CD4-positive, CD25-positive, alpha-beta regulatory T cell (primary cell): ENCODE data around the gene ZFX. TPM values are rescaled to one million over a fixed set of nuclear protein-coding genes. Genes with fewer than 3 reads are reported as not detected.
A peak's percentile ranks its signal among the peaks of the same experiment; 100 is the strongest.
"Not testable (repeated sequence)": the region's sequence is repeated elsewhere in the genome, so short reads cannot be mapped to it uniquely, and the experiment has no call there.

Experiments
- ATAC-seq, 2 donors: fragments of 150-1000 bp; cut with Tn5 transposase; one replicate each; pipeline ENCODE4 v1.10.0; 2021; ENCODE audit warnings: low read depth in 2 of 2, moderate number of reproducible peaks in 2 of 2, moderate library complexity in 1 of 2
- DNase-seq, 3 donors: peaks; one replicate each; pipeline versions ENCODE4 v3.0.0 to v3.0.0-alpha.2; 2012 to 2022; ENCODE audit warnings: mixed read lengths in 1 of 3
- H3K27ac ChIP-seq: one replicate; pipeline ENCODE4 v1.7.0; 2013; ENCODE audit warnings: mild to moderate bottlenecking, low read length; ENCODE audit not compliant: insufficient read depth, poor library complexity, severe bottlenecking
- H3K27me3 ChIP-seq: one replicate; pipeline ENCODE4 v1.7.0; 2013; ENCODE audit warnings: low read length; ENCODE audit not compliant: control insufficient read depth, insufficient read depth
- H3K36me3 ChIP-seq: one replicate; pipeline ENCODE4 v1.7.0; 2013; ENCODE audit warnings: mild to moderate bottlenecking, low read length, moderate library complexity; ENCODE audit not compliant: control insufficient read depth, insufficient read depth
- H3K4me1 ChIP-seq: 2 replicates; pipeline ENCODE4 v1.7.0; 2013; ENCODE audit warnings: mild to moderate bottlenecking, low read length; ENCODE audit not compliant: insufficient read depth, control insufficient read depth, poor library complexity, severe bottlenecking
- H3K4me3 ChIP-seq: one replicate; pipeline ENCODE4 v1.7.0; 2013; ENCODE audit warnings: low read depth, mild to moderate bottlenecking, low read length, moderate library complexity
- H3K9me3 ChIP-seq, 2 experiments: 1 replicate in 1 of 2; 2 replicates in 1 of 2; pipeline ENCODE4 v1.7.0; 2013; ENCODE audit warnings: low read length in 2 of 2, mild to moderate bottlenecking in 1 of 2, moderate library complexity in 1 of 2; ENCODE audit not compliant: control insufficient read depth in 2 of 2
- H3K27ac Mint-ChIP-seq, 3 donors: one replicate each; pipeline ENCODE4 v1.8.0; 2020 to 2022; ENCODE audit warnings: mild to moderate bottlenecking in 3 of 3, mixed read lengths in 3 of 3, moderate library complexity in 2 of 3
- H3K27me3 Mint-ChIP-seq: one replicate; pipeline ENCODE4 v1.8.0; 2022; ENCODE audit warnings: mild to moderate bottlenecking, mixed read lengths
- H3K36me3 Mint-ChIP-seq: one replicate; pipeline ENCODE4 v1.8.0; 2020; ENCODE audit warnings: mixed read lengths
- H3K4me1 Mint-ChIP-seq, 4 donors: one replicate each; pipeline ENCODE4 v1.8.0; 2020 to 2022; ENCODE audit warnings: mixed read lengths in 4 of 4, mild to moderate bottlenecking in 1 of 4
- H3K4me3 Mint-ChIP-seq, 4 donors: one replicate each; pipeline ENCODE4 v1.8.0; 2020 to 2022; ENCODE audit warnings: mild to moderate bottlenecking in 4 of 4, mixed read lengths in 4 of 4, moderate library complexity in 3 of 4
- H3K9me3 Mint-ChIP-seq, 7 donors: one replicate each; pipeline ENCODE4 v1.8.0; 2020 to 2022; ENCODE audit warnings: mixed read lengths in 7 of 7, mild to moderate bottlenecking in 3 of 7, moderate library complexity in 2 of 7
- polyA plus RNA-seq, 4 donors: library from polyadenylated mRNA; unstranded; fragments of 300-500 nt; fragmentation: Illumina TruSeq; gene quantifications; one replicate each; pipeline ENCODE4 v1.2.3, GENCODE V29; 2021
- total RNA-seq: library from RNA; stranded (reverse); gene quantifications from one replicate; pipeline ENCODE4 v1.2.3, GENCODE V29; 2022

The ZFX gene
- total and polyA plus RNA-seq, 5 donors from 2014 or later = 20.4 to 104 (median 39.2) TPM

- Histone ChIP-seq H3K9me3 (no peaks in the 10 kb centered on the region), H3K36me3 (no peaks in the 10 kb centered on the region), H3K27me3 (no peaks in the 10 kb centered on the region), H3K4me1 (no peaks in the 10 kb centered on the region), H3K27ac (no peak overlapping the region), H3K4me3 (no peak overlapping the region)
- no peak overlapping the region for H3K27ac Mint-ChIP-seq
- H3K27me3 Mint-ChIP-seq = peaks cover 6% of the 10 kb centered on the region
- no peak for ATAC-seq
- no peaks in the 10 kb centered on the region for H3K36me3 Mint-ChIP-seq
- H3K9me3 Mint-ChIP-seq = peaks cover 0 to 3% (median 0%) of the 10 kb centered on the region in 7 donors
- DNase-seq = no peak
- H3K4me3 Mint-ChIP-seq = no peak overlapping the region
- H3K4me1 Mint-ChIP-seq = no peaks in the 10 kb centered on the region
Measured at GRCh38 chrX:24133312-24133711, 16.2 kb upstream of the ZFX start.

DNA sequence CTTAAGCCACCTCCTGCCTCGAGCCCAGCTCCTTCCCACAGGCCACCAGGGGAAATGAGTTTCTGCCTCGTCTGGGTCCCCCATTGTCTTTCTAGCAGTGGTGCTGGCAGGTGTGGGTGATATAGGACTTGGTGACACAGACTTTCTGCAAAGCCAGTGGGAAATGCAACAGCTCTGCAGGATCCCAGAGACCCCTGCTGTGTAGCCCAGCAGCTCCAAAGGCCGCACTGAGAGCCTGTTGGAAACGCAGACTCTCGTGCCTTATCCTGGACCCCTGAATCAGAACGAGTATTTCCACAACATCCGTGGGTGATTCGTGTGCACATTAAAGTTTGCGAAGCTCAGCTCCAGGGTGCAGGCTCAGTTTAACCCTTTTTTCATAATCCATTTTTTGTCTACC, 13.8 kb upstream of the ZFX start:
- not testable (repeated sequence) for H3K9me3 Mint-ChIP-seq, H3K4me1 ChIP-seq, ATAC-seq, H3K4me3 ChIP-seq, H3K27me3 ChIP-seq, H3K27ac ChIP-seq, DNase-seq, H3K4me1 Mint-ChIP-seq, H3K9me3 ChIP-seq, H3K36me3 Mint-ChIP-seq, H3K27me3 Mint-ChIP-seq, H3K27ac Mint-ChIP-seq, H3K36me3 ChIP-seq, H3K4me3 Mint-ChIP-seq

- Histone ChIP-seq H3K4me3 (no peak overlapping the region), H3K27ac (no peak overlapping the region), H3K4me1 (no peaks in the 10 kb centered on the region), H3K9me3 (no peaks in the 10 kb centered on the region), H3K27me3 (no peaks in the 10 kb centered on the region), H3K36me3 (no peaks in the 10 kb centered on the region)
- H3K27me3 Mint-ChIP-seq = peaks cover 6% of the 10 kb centered on the region
- DNase-seq (no peak), ATAC-seq (no peak)
- no peak overlapping the region for H3K27ac Mint-ChIP-seq
- H3K4me3 Mint-ChIP-seq = no peak overlapping the region
- H3K36me3 Mint-ChIP-seq = no peaks in the 10 kb centered on the region
- no peaks in the 10 kb centered on the region for H3K4me1 Mint-ChIP-seq
- peaks cover 0 to 3% (median 0%) of the 10 kb centered on the region in 7 donors for H3K9me3 Mint-ChIP-seq
Measured at GRCh38 chrX:24137192-24137591, 12.3 kb upstream of the ZFX start.

GRCh38 chrX:24143982-24144381, 5.5 kb upstream of the ZFX start:
- not testable (repeated sequence) for H3K36me3 ChIP-seq, H3K27ac ChIP-seq, H3K27ac Mint-ChIP-seq, ATAC-seq, H3K36me3 Mint-ChIP-seq, H3K27me3 ChIP-seq, H3K9me3 ChIP-seq, H3K4me3 Mint-ChIP-seq, DNase-seq, H3K9me3 Mint-ChIP-seq, H3K4me3 ChIP-seq, H3K27me3 Mint-ChIP-seq
- H3K4me1 Mint-ChIP-seq = peaks cover 9 to 35% (median 15%) of the 10 kb centered on the region in 4 donors
- peaks cover 11% of the 10 kb centered on the region for H3K4me1 ChIP-seq

DNA sequence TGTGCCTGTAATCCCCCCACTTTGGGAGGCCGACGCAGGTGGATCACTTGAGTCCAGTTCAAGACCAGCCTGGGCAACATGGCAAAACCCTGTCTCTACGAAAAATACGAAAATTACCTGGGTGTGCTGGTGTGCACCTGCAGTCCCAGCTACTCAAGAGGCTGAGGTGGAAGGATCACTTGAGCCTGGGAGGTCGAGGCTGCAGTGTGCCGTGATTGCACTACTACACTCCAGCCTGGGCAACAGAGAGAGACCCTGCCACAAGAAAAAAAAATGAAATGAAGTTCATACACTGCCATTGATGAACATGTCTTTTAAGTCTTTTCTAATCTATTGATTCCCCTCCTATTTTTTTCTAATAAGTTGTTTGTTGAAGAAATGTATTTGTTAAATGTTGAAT, 5.0 kb upstream of the ZFX start:
- Histone ChIP-seq H3K27ac (no peak overlapping the region), H3K4me1 (peaks cover 11% of the 10 kb centered on the region), H3K36me3 (no peaks in the 10 kb centered on the region), H3K9me3 (no peaks in the 10 kb centered on the region), H3K4me3 (no peak overlapping the region), H3K27me3 (no peaks in the 10 kb centered on the region)
- Mint-ChIP-seq H3K4me3 (no peak overlapping the region), H3K4me1 (peaks cover 9 to 35% (median 15%) of the 10 kb centered on the region in 4 donors), H3K36me3 (no peaks in the 10 kb centered on the region), H3K27me3 (no peaks in the 10 kb centered on the region), H3K9me3 (no peaks in the 10 kb centered on the region), H3K27ac (no peak overlapping the region)
- ATAC-seq = no peak
- no peak for DNase-seq

DNA sequence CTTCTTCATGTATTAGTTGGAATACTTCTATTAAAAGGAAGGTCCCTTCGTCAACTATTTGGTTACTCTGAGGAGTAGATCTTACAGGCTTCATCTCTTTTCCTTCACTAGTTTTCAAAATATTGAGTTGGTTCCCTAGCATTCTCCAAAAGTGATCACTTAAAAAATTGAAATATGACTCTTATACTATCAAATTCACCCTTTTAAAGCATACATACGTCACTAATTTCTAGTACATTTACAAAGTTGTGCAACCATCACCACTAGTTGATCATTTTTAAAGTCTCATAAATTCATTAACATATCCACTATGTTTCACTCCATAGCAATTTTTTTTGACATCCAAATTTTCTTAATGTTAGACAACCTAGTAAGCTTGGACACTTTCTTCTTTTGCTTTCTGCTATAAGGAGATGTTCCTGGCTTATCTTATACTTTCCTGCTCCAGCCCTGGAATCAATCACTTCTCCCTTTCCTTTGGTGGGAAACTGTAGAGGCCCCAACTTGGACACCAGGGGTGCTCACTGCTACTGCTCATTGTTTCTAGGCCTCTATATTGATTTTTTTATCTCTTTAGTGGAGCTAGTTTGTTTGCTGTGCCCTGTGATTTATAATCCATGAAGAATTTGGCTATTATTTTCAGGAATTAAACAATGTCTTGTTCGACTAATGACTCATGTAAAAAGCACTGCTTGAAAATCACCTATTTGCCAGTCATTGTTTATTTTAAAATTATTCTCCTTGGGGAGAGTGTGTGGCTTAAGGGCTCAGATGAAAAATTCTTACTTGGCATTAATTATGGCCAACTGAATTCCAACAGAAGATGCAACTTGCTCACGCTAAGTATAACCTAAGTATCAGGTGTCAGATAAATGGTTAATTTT, 4.0 kb upstream of the ZFX start:
- Histone ChIP-seq H3K27ac (no peak overlapping the region), H3K27me3 (no peaks in the 10 kb centered on the region), H3K4me1 (peaks cover 11% of the 10 kb centered on the region), H3K4me3 (no peak overlapping the region), H3K36me3 (no peaks in the 10 kb centered on the region), H3K9me3 (no peaks in the 10 kb centered on the region)
- peak overlapping the region in 1 of 3 donors; percentile 72 for H3K27ac Mint-ChIP-seq
- no peaks in the 10 kb centered on the region for H3K27me3 Mint-ChIP-seq
- no peak for DNase-seq
- H3K4me3 Mint-ChIP-seq = no peak overlapping the region
- no peaks in the 10 kb centered on the region for H3K36me3 Mint-ChIP-seq
- peaks cover 9 to 35% (median 15%) of the 10 kb centered on the region in 4 donors for H3K4me1 Mint-ChIP-seq
- H3K9me3 Mint-ChIP-seq = no peaks in the 10 kb centered on the region
- no peak for ATAC-seq

DNA sequence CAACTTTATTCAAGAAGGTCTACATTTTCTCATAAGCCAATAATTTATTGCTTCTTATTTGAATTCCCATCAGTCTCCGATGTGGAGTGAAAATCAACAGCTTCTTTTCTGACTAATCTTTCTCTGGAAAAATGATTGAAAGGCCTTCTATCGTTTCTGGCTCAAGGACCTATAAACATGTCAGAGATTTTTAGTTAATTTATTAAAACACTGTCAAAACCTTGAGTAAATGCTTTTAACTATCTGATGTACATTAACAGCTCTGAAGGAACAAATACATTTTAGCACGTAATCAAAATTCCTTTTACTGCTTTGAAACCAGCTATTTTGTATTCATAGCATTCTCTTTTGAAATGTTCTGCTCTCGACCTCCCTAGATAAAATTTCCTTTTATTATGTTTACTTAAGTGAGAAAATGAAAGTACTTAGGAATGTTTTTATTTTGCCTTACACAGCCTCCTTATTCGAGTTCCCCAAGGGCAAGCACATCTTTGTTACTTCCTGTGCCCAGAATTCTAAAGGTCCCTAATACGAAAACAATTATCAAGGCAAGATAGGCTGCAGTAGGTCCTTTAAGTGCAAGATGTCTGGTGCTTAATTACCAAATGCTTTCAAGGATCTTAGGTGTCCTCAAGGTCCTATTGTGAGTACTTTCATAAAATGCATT, 3.1 kb upstream of the ZFX start:
- Histone ChIP-seq H3K9me3 (no peaks in the 10 kb centered on the region), H3K4me3 (no peak overlapping the region), H3K27ac (peak overlapping the region; percentile 23), H3K4me1 (peaks cover 20% of the 10 kb centered on the region), H3K36me3 (no peaks in the 10 kb centered on the region), H3K27me3 (no peaks in the 10 kb centered on the region)
- Mint-ChIP-seq H3K9me3 (no peaks in the 10 kb centered on the region), H3K4me1 (peaks cover 14 to 44% (median 24%) of the 10 kb centered on the region in 4 donors), H3K4me3 (peak overlapping the region in 1 of 4 donors; percentile 89), H3K36me3 (peaks cover 3% of the 10 kb centered on the region), H3K27ac (no peak overlapping the region), H3K27me3 (no peaks in the 10 kb centered on the region)
- ATAC-seq (no peak), DNase-seq (peak in 1 of 3 donors; percentile 19)
